Measurements from ENCODE around the gene C2CD4D. TPM values are rescaled to one million over a fixed set of nuclear protein-coding genes. Genes with fewer than 3 reads are reported as not detected.
A peak's percentile ranks its signal among the peaks of the same experiment; 100 is the strongest.

Gene C2CD4D
- polyA plus RNA-seq, 1 donor from 2014 or later, result 0.20 TPM

- no peak overlapping the region for H3K4me3 Mint-ChIP-seq
- peaks cover 8 to 15% (median 15%) of the 10 kb centered on the region in 3 donors for H3K4me1 Mint-ChIP-seq
- peaks cover 19% of the 10 kb centered on the region for H3K27me3 Mint-ChIP-seq
- no peak overlapping the region for H3K27ac Mint-ChIP-seq
- H3K36me3 Mint-ChIP-seq, result no peaks in the 10 kb centered on the region
- H3K9me3 Mint-ChIP-seq, result no peaks in the 10 kb centered on the region
Observed at GRCh38 chr1:151833172-151833900, 6.3 kb downstream of the C2CD4D start.

DNA sequence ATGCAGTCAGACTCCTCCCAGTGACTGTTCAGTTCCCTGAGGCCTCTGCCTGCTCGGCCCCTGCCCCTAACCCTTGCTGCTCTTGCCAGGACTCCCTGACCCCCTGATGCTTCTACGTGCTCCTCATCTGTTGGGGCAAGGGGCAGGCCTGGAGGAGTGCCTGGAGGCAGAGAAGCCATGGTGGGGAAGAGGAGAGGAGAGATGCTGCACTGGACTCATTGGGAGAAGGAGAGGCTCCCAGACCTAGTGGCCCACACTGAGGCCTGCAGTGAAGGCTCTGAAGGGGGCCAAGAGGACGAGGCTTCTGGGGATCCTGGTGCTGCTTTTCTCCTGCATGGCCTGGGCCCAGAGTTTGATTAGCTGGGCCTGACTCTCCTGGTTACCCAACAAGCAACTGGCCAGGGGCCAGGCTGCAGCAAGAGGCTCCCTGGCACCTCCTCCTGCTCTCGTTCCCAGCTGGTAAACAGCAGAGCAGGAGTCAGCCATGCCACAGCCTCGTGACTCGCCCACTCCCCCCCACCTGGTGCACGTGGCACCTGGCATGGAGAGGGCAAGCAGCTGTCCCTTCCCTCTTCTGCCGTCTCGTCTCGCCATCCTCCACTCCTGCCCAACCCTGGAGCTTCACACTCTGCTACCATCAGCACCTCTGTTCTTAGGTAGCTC, 7.2 kb downstream of the C2CD4D start:
- no peak overlapping the region for H3K27ac Mint-ChIP-seq
- H3K27me3 Mint-ChIP-seq, result peaks cover 19% of the 10 kb centered on the region
- no peak overlapping the region for H3K4me3 Mint-ChIP-seq
- peaks cover 5 to 12% (median 12%) of the 10 kb centered on the region in 3 donors for H3K4me1 Mint-ChIP-seq
- H3K9me3 Mint-ChIP-seq, result no peaks in the 10 kb centered on the region
- H3K36me3 Mint-ChIP-seq, result no peaks in the 10 kb centered on the region

DNA sequence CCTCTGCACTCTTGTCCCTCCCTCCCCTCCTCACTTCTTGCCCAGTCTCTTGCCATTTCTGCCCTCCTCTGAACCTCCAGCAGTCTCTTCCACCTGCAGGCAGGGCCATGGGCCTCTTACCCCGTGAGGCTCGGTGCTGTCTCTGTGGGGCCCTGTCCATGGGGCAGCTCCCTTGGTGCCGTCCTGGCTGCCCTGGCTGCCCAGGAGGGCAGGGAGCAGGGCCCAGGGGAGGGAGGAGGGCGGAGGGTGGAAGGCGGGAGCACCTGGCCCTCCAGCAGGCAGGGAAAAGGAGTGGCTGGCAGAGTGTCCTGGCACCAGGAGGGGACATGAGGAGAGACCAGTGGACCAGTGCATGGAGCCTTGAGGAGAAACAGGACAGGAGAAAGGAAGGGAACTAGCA, 8.0 kb downstream of the C2CD4D start, which contains the start of gene RORC:
Gene RORC (minus strand): TSS at position 198 of the 400 bp plus-strand sequence. CDS start 38 bp downstream, at position 160.
- Mint-ChIP-seq H3K9me3 (no peaks in the 10 kb centered on the region), H3K4me3 (peak within 1 kb of the TSS in 1 of 4 donors; percentile 82), H3K4me1 (peaks cover 5 to 8% (median 8%) of the 10 kb centered on the region in 3 donors), H3K27me3 (peaks cover 18% of the 10 kb centered on the region), H3K36me3 (no peaks in the 10 kb centered on the region), H3K27ac (peak within 1 kb of the TSS in 1 of 3 donors; percentile 62)

DNA sequence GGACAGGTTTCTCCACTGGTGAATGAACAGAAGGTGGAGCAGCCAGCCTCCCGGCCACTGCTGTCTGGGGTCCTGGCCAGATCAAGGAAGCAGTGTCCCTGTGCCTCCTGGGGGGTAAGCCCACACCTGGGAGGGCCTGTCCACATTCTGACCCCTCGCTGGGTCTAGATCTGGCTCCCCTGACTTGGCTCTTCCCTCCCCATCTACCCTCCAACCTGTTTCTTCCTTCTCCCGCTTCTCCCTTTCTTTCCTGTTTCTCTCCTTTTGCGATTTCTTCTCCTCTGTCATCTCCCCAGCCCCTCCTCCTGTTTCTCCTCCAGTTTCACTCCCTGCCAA, 8.4 kb downstream of the C2CD4D start:
- no peaks in the 10 kb centered on the region for H3K9me3 Mint-ChIP-seq
- peak overlapping the region in 1 of 4 donors; percentile 82 for H3K4me3 Mint-ChIP-seq
- peaks cover 15% of the 10 kb centered on the region for H3K27me3 Mint-ChIP-seq
- no peak overlapping the region for H3K27ac Mint-ChIP-seq
- H3K36me3 Mint-ChIP-seq, result no peaks in the 10 kb centered on the region
- peaks cover 3 to 6% (median 5%) of the 10 kb centered on the region in 3 donors for H3K4me1 Mint-ChIP-seq

DNA sequence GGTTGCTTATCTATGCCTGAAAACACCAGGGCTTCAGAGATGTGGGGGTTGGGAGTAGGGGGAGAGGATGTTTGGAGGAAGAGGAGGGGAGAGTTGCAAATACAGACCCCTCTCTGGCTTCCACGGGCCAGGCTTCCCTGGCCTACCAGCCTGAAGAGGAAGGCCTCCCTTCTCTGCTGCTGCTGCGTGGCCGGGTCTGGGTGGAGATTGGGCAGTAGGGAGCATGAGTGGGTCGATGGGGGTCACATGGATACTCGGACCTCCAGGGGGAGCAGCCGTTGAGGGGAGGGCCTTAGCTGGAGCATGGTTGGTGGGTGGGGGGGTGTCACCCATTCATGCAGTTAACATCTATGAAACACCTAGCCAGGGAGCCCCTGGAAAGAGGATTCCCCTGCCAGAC, 9.6 kb downstream of the C2CD4D start:
- Mint-ChIP-seq H3K9me3 (no peaks in the 10 kb centered on the region), H3K4me3 (no peak overlapping the region), H3K27me3 (peaks cover 17% of the 10 kb centered on the region), H3K4me1 (peaks cover 3 to 6% (median 5%) of the 10 kb centered on the region in 3 donors), H3K36me3 (no peaks in the 10 kb centered on the region), H3K27ac (no peak overlapping the region)

DNA sequence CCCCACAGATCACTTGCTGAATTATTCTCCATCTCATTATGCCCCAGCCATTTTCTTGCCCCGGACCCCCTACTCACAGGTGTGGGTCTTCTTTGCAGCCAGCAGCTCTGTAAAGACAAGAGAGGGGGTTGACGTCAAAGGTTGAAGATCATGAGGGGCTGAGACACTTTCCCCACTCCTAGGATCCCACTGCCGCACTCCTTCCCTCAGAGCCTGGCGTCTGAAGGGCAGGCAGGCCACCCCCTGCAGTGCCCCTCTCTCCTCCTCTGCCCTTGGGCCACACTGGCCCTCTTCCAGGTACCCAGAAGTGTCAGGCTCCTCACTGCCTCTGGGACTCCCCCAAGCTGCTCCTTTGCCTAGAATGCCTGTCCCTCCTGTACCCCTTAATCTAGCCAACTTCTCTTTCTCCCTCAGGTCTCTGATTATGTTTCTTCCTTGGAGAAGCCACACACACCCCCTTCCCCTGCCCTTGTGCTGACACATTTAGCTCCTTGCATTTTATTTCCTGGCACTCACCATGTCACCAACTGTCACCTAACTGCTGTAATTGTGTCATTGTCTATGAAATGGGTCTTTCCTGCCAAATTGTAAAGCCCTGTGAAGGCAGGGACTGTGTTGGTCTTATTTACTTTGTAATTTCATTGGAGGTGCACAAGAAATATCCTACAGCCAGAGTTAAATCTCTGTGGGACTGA, 10.1 kb downstream of the C2CD4D start:
- Mint-ChIP-seq H3K27ac (peak overlapping the region in 1 of 3 donors; percentile 86), H3K9me3 (no peaks in the 10 kb centered on the region), H3K27me3 (peaks cover 18% of the 10 kb centered on the region), H3K36me3 (no peaks in the 10 kb centered on the region), H3K4me3 (peak overlapping the region in 1 of 4 donors; percentile 76), H3K4me1 (peaks cover 3 to 6% (median 5%) of the 10 kb centered on the region in 3 donors)

DNA sequence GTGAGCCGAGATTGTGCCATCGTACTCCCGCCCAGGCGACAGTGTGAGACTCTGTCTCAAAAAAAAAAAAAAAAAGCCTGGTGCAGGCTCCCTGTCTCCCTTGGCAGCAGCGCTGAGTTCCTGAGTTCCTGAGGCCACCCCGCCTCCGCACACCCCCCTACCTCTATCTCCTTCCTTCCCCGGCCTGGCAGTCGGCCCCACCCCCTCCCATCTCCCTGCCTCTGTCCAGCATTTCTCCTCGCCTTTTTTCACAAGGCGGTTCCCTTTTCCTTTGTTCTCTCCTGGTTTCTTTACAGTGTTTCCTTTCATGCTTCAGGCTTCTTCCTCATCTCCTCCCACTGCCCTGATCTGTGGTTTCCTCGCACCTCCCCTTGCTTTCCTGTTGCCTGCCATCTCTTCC, 10.7 kb downstream of the C2CD4D start:
- H3K36me3 Mint-ChIP-seq, result no peaks in the 10 kb centered on the region
- peak overlapping the region in 2 of 4 donors; percentile 10 to 76 for H3K4me3 Mint-ChIP-seq
- H3K9me3 Mint-ChIP-seq, result no peaks in the 10 kb centered on the region
- peaks cover 3 to 6% (median 5%) of the 10 kb centered on the region in 3 donors for H3K4me1 Mint-ChIP-seq
- peak overlapping the region in 1 of 3 donors; percentile 86 for H3K27ac Mint-ChIP-seq
- peaks cover 18% of the 10 kb centered on the region for H3K27me3 Mint-ChIP-seq

GRCh38 chr1:151827853-151828252, 11.8 kb downstream of the C2CD4D start:
- Mint-ChIP-seq H3K36me3 (no peaks in the 10 kb centered on the region), H3K27me3 (peaks cover 18% of the 10 kb centered on the region), H3K9me3 (no peaks in the 10 kb centered on the region), H3K27ac (no peak overlapping the region), H3K4me1 (peaks cover 0 to 6% (median 5%) of the 10 kb centered on the region in 3 donors), H3K4me3 (no peak overlapping the region)

DNA sequence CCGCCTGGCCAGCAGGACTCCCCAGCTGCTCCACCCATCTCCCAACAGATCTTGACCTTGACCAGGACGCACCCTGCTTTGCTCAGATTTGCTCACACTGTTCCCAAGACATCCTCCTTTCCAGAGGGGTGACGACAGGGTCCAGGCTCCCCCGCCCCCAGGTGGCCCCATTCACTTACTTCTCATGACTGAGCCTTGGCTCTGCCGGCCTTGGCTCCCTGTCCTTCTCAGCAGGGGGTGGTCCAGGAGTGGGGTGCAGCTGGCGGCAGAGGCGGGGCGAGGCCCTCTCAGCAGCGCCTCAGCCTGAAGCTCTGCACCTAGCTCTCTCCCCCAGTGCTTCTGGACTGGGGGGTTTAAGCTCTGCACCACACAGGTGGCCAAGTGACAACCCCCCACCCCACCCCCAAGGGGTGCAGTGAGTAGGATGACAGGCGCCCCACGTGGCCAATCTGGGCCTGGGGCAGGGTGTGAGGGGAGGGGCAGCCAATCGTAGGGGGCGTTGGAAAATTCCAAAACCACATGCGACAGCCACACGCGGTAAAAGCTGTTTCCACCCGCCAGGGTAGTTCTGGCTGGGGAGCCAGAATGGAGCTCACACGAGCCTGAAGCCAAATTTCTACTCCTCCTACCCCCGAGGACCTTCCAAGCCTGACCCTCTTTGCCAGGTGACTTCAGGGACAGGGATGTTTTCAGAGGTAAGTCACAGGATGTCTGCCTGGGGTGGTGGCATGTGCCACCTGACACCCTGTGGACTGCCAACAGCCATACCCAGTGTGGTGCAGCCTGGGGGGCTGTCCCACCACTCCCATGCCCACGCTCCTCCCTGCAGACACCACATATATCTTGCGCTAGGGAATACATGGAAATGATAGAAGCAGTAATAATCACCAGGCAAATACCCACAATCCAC, 13.6 kb downstream of the C2CD4D start:
- no peaks in the 10 kb centered on the region for H3K9me3 Mint-ChIP-seq
- H3K27ac Mint-ChIP-seq, result no peak overlapping the region
- H3K27me3 Mint-ChIP-seq, result peaks cover 18% of the 10 kb centered on the region
- H3K4me3 Mint-ChIP-seq, result no peak overlapping the region
- peaks cover 0 to 6% (median 5%) of the 10 kb centered on the region in 3 donors for H3K4me1 Mint-ChIP-seq
- H3K36me3 Mint-ChIP-seq, result no peaks in the 10 kb centered on the region

GRCh38 chr1:151825204-151825603, 14.4 kb downstream of the C2CD4D start:
- Mint-ChIP-seq H3K27ac (peak overlapping the region in 1 of 3 donors; percentile 69), H3K27me3 (peaks cover 18% of the 10 kb centered on the region), H3K4me1 (peaks cover 0 to 5% (median 3%) of the 10 kb centered on the region in 3 donors), H3K9me3 (no peaks in the 10 kb centered on the region), H3K4me3 (peak overlapping the region in 1 of 4 donors; percentile 60), H3K36me3 (no peaks in the 10 kb centered on the region)

GRCh38 chr1:151823175-151823574, 16.4 kb downstream of the C2CD4D start:
- Mint-ChIP-seq H3K27ac (peak overlapping the region in 1 of 3 donors; percentile 13), H3K27me3 (peaks cover 18% of the 10 kb centered on the region), H3K4me1 (no peaks in the 10 kb centered on the region), H3K9me3 (no peaks in the 10 kb centered on the region), H3K4me3 (no peak overlapping the region), H3K36me3 (peaks cover 3% of the 10 kb centered on the region)

DNA sequence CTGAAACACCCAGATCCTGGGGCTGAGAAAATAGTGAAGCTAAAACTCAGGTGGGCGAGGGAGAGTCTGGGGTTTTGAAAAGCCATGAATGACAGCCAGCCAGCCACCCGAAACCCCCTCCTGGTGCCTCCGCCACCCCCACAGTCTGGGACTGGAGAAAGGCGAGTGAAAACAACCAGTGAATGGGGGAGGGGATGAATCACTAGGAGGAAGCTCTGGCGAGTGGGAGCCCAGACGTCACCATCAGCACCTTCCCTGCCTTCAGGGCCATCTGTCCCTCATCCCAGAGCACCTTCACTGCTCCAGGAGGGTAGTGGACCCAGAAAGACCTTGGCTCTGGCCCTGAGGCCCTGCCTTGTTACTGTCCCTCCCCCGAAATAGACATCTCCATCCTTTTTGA, 17.2 kb downstream of the C2CD4D start:
- H3K36me3 Mint-ChIP-seq, result peaks cover 3% of the 10 kb centered on the region
- no peaks in the 10 kb centered on the region for H3K9me3 Mint-ChIP-seq
- H3K4me3 Mint-ChIP-seq, result no peak overlapping the region
- peaks cover 17% of the 10 kb centered on the region for H3K27me3 Mint-ChIP-seq
- H3K4me1 Mint-ChIP-seq, result no peaks in the 10 kb centered on the region
- H3K27ac Mint-ChIP-seq, result no peak overlapping the region

DNA sequence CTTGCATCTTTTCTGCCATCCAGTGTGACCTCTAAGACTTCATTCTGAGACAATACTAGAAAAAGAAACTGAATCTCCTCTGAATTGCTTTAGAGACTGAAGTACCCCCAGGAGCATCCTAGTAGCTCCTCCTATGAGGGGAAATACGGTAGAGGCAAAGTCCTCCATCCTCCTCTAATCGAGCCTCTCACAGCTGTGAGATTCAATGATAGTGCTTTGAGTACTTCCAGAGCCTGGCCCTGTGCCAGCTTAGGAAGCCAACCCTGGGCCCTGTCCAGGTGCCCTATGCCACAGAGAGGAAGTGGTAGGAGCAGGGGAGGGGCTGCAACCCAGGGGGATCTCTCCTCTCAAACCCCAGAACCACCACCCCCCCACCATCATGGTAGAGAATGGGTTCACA, 18.7 kb downstream of the C2CD4D start:
- Mint-ChIP-seq H3K36me3 (peaks cover 3% of the 10 kb centered on the region), H3K4me1 (peaks cover 0 to 3% (median 2%) of the 10 kb centered on the region in 3 donors), H3K27me3 (peaks cover 16% of the 10 kb centered on the region), H3K4me3 (no peak overlapping the region), H3K27ac (no peak overlapping the region), H3K9me3 (no peaks in the 10 kb centered on the region)

DNA sequence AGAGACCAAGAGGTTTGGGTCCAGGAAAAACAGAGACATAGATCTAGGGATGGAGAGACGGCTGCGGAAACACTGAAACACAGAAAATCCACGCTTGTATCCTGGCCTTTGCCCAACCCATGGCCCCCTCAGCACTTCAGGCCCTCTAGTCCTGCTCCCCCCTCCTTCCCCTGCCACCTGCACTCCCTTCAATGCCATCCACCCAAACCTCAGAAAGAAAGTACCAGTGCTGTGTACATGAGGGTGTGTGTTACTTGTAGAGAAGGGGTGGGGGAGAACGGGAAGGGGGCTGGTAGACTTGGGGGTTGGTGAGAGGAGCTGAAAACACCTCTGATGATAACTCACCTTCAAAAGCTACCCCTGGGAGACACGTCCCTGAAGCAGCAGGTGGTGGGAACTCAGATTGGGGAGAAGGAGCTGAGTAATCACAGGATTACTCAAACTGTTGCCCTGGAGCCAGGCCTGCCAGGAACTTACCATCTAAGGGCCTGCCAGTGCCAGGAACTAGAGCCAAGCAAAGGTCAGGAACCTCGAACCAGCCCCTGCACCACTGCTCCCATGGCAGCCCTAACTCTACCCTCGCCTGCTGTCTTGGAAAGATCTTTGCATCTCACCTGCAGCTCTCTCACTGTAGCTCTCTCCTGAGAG, 19.5 kb downstream of the C2CD4D start:
- H3K27me3 Mint-ChIP-seq, result peaks cover 15% of the 10 kb centered on the region
- H3K27ac Mint-ChIP-seq, result no peak overlapping the region
- H3K36me3 Mint-ChIP-seq, result peaks cover 3% of the 10 kb centered on the region
- no peaks in the 10 kb centered on the region for H3K9me3 Mint-ChIP-seq
- no peak overlapping the region for H3K4me3 Mint-ChIP-seq
- peaks cover 0 to 3% (median 2%) of the 10 kb centered on the region in 3 donors for H3K4me1 Mint-ChIP-seq
